ENCODE data around the gene ETS1. TPM values are rescaled to one million over a fixed set of nuclear protein-coding genes. Genes with fewer than 3 reads are reported as not detected.

The ETS1 gene
- total RNA-seq, 1 donor from 2014 or later = 3.0 TPM

DNA sequence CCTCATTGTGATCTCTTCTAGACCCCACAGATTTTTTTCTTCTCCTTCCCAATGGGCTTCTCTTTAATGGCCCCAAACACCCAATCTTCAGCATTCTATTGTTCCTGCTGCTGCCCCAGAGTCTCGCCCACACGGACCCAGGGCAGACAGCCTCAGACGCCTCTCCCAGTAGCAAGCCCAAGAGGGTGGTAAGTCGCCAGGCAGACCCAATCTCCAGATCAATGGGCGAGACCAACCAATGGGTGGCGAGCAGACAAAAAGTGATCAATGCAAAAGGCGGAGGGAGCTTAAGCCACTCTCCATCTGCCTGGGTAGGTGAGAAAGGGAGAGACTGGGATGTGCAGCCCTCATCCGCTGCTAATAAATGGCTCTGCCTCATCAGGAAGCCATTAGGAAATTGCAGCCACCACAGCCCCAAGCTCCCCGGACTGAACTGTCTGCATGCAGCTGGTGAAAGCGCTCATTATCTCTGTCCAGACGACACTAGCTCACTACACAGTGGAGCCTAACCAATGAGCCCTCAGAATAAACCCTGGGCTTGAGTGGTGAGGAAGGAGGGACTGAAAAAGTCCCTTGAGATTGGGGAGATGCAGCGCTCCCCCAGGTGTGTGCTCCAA is 81.8 kb downstream of the ETS1 start:
- no peak for DNase-seq (ENCODE audit: low spot score, unreplicated experiment)
- peaks cover 8% of the 10 kb centered on the region for H3K4me1 Mint-ChIP-seq (ENCODE audit: low read depth)
- no peak overlapping the region for H3K27ac Mint-ChIP-seq
- TF ChIP-seq, protein P1, sequence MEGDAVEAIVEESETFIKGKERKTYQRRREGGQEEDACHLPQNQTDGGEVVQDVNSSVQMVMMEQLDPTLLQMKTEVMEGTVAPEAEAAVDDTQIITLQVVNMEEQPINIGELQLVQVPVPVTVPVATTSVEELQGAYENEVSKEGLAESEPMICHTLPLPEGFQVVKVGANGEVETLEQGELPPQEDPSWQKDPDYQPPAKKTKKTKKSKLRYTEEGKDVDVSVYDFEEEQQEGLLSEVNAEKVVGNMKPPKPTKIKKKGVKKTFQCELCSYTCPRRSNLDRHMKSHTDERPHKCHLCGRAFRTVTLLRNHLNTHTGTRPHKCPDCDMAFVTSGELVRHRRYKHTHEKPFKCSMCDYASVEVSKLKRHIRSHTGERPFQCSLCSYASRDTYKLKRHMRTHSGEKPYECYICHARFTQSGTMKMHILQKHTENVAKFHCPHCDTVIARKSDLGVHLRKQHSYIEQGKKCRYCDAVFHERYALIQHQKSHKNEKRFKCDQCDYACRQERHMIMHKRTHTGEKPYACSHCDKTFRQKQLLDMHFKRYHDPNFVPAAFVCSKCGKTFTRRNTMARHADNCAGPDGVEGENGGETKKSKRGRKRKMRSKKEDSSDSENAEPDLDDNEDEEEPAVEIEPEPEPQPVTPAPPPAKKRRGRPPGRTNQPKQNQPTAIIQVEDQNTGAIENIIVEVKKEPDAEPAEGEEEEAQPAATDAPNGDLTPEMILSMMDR (IDR thresholded peaks at IDR 0.05; ENCODE audit: unreplicated experiment) = no peak
- H3K4me3 Mint-ChIP-seq (ENCODE audit: low read depth) = no peak overlapping the region
- peaks cover 64% of the 10 kb centered on the region for H3K27me3 Mint-ChIP-seq
- H3K36me3 Mint-ChIP-seq (ENCODE audit: insufficient read depth) = no peaks in the 10 kb centered on the region
- H3K9me3 Mint-ChIP-seq (ENCODE audit: low read depth) = peaks cover 3% of the 10 kb centered on the region

- no peak overlapping the region for H3K27ac Mint-ChIP-seq
- H3K27me3 Mint-ChIP-seq = peaks cover 62% of the 10 kb centered on the region
- H3K9me3 Mint-ChIP-seq (ENCODE audit: low read depth) = peaks cover 3% of the 10 kb centered on the region
- no peaks in the 10 kb centered on the region for H3K36me3 Mint-ChIP-seq (ENCODE audit: insufficient read depth)
- TF ChIP-seq, protein P1 (IDR thresholded peaks at IDR 0.05; ENCODE audit: unreplicated experiment) = no peak
- H3K4me1 Mint-ChIP-seq (ENCODE audit: low read depth) = peaks cover 8% of the 10 kb centered on the region
- DNase-seq (ENCODE audit: low spot score, unreplicated experiment) = no peak
- H3K4me3 Mint-ChIP-seq (ENCODE audit: low read depth) = no peak overlapping the region
Observed at GRCh38 chr11:128504486-128504885, 82.9 kb downstream of the ETS1 start.

GRCh38 chr11:128503245-128503991 is 83.9 kb downstream of the ETS1 start:
- H3K36me3 Mint-ChIP-seq (ENCODE audit: insufficient read depth) = no peaks in the 10 kb centered on the region
- H3K27me3 Mint-ChIP-seq = peaks cover 60% of the 10 kb centered on the region
- TF ChIP-seq, protein P1 (IDR thresholded peaks at IDR 0.05; ENCODE audit: unreplicated experiment) = no peak
- no peak overlapping the region for H3K27ac Mint-ChIP-seq
- H3K4me1 Mint-ChIP-seq (ENCODE audit: low read depth) = peaks cover 8% of the 10 kb centered on the region
- H3K9me3 Mint-ChIP-seq (ENCODE audit: low read depth) = peaks cover 3% of the 10 kb centered on the region
- DNase-seq (ENCODE audit: low spot score, unreplicated experiment) = no peak
- no peak overlapping the region for H3K4me3 Mint-ChIP-seq (ENCODE audit: low read depth)

GRCh38 chr11:128502726-128503125 is 84.6 kb downstream of the ETS1 start:
- no peak for DNase-seq (ENCODE audit: low spot score, unreplicated experiment)
- Mint-ChIP-seq H3K4me3 (ENCODE audit: low read depth) (no peak overlapping the region), H3K27me3 (peaks cover 61% of the 10 kb centered on the region), H3K36me3 (ENCODE audit: insufficient read depth) (no peaks in the 10 kb centered on the region), H3K9me3 (ENCODE audit: low read depth) (peaks cover 3% of the 10 kb centered on the region), H3K27ac (no peak overlapping the region), H3K4me1 (ENCODE audit: low read depth) (peaks cover 8% of the 10 kb centered on the region)
- TF ChIP-seq, protein P1 (IDR thresholded peaks at IDR 0.05; ENCODE audit: unreplicated experiment) = no peak

DNA sequence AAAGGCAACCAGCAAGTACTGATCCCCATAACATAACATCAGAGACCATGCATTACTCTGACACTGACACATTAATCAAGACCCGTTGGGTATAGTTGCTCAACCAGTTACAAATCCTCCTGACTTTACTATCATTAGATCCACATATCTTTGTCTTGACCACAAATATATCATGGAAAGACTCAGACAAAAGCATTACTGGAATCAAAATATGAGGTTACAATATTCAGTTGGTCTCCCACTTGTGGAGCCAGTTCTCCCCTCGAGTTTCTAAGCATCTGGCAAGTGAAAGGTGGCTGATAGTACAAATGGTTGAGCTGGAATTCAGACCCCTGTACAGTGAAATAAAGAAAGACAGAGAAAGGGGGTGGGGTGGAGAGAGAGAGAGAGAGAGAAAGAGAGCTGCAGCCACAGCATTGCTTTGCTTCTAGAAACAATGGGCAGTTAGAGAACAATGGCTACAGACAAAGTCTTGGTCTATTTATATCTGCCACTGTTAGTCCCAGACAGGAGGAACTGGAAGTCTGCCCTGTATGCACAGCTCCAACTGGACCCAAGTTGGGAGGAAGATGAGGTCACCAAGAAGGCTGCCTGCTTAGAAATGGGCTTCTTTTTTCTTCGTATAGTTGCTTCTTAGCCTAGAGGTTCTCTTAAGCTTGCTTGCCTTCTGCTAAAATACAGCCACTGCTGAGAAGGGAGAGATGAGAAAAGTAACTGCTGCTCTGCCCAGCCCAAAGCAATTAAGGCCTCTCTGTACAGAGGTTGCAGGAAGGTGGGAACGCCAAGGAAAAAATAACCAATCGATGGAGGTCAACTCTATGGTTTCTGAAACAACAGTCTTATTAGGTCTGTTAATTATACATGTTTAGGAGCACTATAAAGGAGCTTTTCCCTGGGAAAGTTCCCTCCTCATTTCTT is 85.5 kb downstream of the ETS1 start:
- Mint-ChIP-seq H3K4me1 (ENCODE audit: low read depth) (peaks cover 2% of the 10 kb centered on the region), H3K36me3 (ENCODE audit: insufficient read depth) (no peaks in the 10 kb centered on the region), H3K4me3 (ENCODE audit: low read depth) (no peak overlapping the region), H3K27me3 (peaks cover 64% of the 10 kb centered on the region), H3K9me3 (ENCODE audit: low read depth) (peaks cover 3% of the 10 kb centered on the region), H3K27ac (no peak overlapping the region)
- DNase-seq (ENCODE audit: low spot score, unreplicated experiment) = no peak
- TF ChIP-seq, protein P1 (IDR thresholded peaks at IDR 0.05; ENCODE audit: unreplicated experiment) = no peak
